Adrenal gland (tissue), 12 donors: ENCODE measurements around the gene ARL6IP6. TPM values are rescaled to one million over a fixed set of nuclear protein-coding genes. Genes with fewer than 3 reads are reported as not detected.
"Not testable (repeated sequence)": the region's sequence is repeated elsewhere in the genome, so short reads cannot be mapped to it uniquely, and the experiment has no call there.

Source experiments
- DNase-seq, 7 donors: peaks; one replicate each; pipeline ENCODE4 v3.0.0-alpha.2; 2019 to 2020
- H3K27ac ChIP-seq, 5 donors: fragments of 200-600 bp; sonication (generic) in 4 of 5; 1 replicate in 3 of 5; 2 replicates in 2 of 5; pipeline versions ENCODE4 v1.5.1 to v1.8.0; 2016 to 2020; ENCODE audit warnings: mild to moderate bottlenecking in 1 of 5
- H3K27me3 ChIP-seq: fragments of 200-600 bp; 2 replicates; pipeline ENCODE4 v1.8.0; 2021
- H3K36me3 ChIP-seq, 2 donors: fragments of 200-600 bp; replicated peaks in 1 of 2; 1 replicate in 1 of 2; 2 replicates in 1 of 2; pipeline versions ENCODE4 v1.5.1 to v1.8.0; 2018 to 2022
- H3K4me1 ChIP-seq, 2 donors: fragments of 200-600 bp; replicated peaks in 1 of 2; 1 replicate in 1 of 2; 2 replicates in 1 of 2; pipeline versions ENCODE4 v1.5.1 to v1.8.0; 2018 to 2021
- H3K4me3 ChIP-seq, 4 donors: fragments of 200-600 bp; sonication (generic) in 3 of 4; one replicate each; pipeline ENCODE4 v1.5.1; 2016 to 2018
- H3K9me3 ChIP-seq, 3 donors: fragments of 200-600 bp; sonication (generic) in 1 of 3; replicated peaks in 1 of 3; 1 replicate in 2 of 3; 2 replicates in 1 of 3; pipeline versions ENCODE4 v1.5.1 to v1.8.0; 2016 to 2021
- POLR2A ChIP-seq, 2 donors: fragments of 450-650 bp; IDR thresholded peaks; one replicate each; pipeline ENCODE4 v1.6.1; 2017; ENCODE audit warnings: antibody characterized with exemption in 2 of 2, mild to moderate bottlenecking in 2 of 2, moderate library complexity in 1 of 2
- WGBS, 4 donors: extraction: QIAGEN DNeasy Blood & Tissue Kit in 2 of 4; methylation state at CpG; one replicate each; pipeline versions ENCODE4 v1.1.5 to v1.1.7; 2013 to 2017; 5-methylcytosine and 5-hydroxymethylcytosine counted together
- intact Hi-C, 2 donors: fragments of 100-400 bp; cut with DNase I; formaldehyde crosslinking; loops; one replicate each; pipeline versions ENCODE4 v1.14.1 to v1.15.0; 2022 to 2023
- polyA plus RNA-seq, 3 donors: library from polyadenylated mRNA; stranded (reverse); fragments of 200-250 nt in 2 of 3; fragments of 350-450 nt in 1 of 3; fragmentation: Illumina TruSeq in 1 of 3; extraction: RNeasy Lipid Tissue Mini Kit (QIAGEN cat#74804) in 1 of 3; gene quantifications; one replicate each; pipeline ENCODE4 v1.2.3, GENCODE V29; 2013 to 2014
- total RNA-seq, 9 donors: library from RNA; depleted of rRNA in 4 of 9; stranded (reverse); fragments of >200 nt in 4 of 9; fragments of 120-200 nt in 1 of 9; fragmentation: NEBNext Ultra II Directional in 1 of 9; extraction: Animal tissue kit (Norgen Biotek cat#: 25700) in 1 of 9; gene quantifications; one replicate each; pipeline versions ENCODE4 v1.1.0 to v1.2.4, GENCODE V29; 2013 to 2023
- TF ChIP-seq, protein P1 (sequence below), 6 experiments: fragments of 450-650 bp in 4 of 6; fragments of 200-600 bp in 2 of 6; sonication (generic) in 1 of 6; IDR thresholded peaks; 1 replicate in 5 of 6; 2 replicates in 1 of 6; pipeline versions ENCODE4 v1.5.1 to v1.8.0; 2016 to 2021; ENCODE audit warnings: antibody characterized with exemption in 6 of 6, mild to moderate bottlenecking in 2 of 6, moderate library complexity in 1 of 6
- donor health status: healthy with polysubstance abuse.
- donor health status: Bipolar disorder and iron deficiency.
- donor health status: DM: yes; HTN: yes; CAD: no.
- donor health status: DM: no; HTN: no; CAD: no.
- donor health status: DM: no; HTN: no; CAD: no.
- donor health status: DM: yes; HTN: yes; CAD: no.

Gene ARL6IP6
- total and polyA plus RNA-seq, 12 donors: 5.0 to 24.5 (median 11.8) TPM

DNA sequence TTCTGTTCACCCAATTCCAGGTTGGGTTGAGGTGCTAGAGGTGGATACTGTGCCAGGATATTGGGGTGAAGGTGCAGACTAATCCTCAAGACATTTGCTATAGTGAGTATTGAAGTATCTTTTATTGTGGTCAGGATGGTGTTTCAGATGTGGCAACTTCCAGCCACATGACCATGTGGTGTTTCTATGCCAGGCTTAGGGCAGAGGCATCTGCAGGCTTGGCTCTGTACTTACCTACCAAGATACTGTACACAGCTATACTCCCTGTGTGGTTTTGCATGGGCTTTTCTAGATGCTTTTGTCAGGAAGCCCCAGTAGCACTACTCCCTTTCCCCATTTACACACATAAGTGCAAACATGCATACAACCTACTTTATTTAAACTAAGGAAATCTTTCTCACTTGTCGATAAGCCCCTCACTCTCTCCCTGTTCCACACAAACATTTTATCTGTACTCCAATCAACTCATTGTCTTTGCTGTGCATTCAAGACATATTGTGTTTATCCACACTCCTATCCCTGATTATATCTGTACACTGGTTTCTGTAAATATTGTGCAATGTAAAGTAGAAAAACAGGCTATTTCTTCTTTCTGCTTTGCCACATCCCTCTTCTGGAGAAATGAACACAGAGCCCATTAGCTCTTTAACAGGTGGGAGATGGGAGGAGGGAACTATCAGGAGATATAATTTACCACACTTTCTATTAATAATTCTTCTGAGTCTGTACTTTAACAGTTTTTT, 12.3 kb downstream of the ARL6IP6 start:
- no peak for TF ChIP-seq POLR2A (IDR thresholded peaks at IDR 0.05)
- TF ChIP-seq, protein P1, sequence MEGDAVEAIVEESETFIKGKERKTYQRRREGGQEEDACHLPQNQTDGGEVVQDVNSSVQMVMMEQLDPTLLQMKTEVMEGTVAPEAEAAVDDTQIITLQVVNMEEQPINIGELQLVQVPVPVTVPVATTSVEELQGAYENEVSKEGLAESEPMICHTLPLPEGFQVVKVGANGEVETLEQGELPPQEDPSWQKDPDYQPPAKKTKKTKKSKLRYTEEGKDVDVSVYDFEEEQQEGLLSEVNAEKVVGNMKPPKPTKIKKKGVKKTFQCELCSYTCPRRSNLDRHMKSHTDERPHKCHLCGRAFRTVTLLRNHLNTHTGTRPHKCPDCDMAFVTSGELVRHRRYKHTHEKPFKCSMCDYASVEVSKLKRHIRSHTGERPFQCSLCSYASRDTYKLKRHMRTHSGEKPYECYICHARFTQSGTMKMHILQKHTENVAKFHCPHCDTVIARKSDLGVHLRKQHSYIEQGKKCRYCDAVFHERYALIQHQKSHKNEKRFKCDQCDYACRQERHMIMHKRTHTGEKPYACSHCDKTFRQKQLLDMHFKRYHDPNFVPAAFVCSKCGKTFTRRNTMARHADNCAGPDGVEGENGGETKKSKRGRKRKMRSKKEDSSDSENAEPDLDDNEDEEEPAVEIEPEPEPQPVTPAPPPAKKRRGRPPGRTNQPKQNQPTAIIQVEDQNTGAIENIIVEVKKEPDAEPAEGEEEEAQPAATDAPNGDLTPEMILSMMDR (IDR thresholded peaks at IDR 0.05): no peak
- Histone ChIP-seq H3K27ac (no peak overlapping the region), H3K4me1 (peaks cover 6 to 9% of the 10 kb centered on the region in 2 donors), H3K27me3 (no peaks in the 10 kb centered on the region), H3K4me3 (no peak overlapping the region), H3K9me3 (no peaks in the 10 kb centered on the region), H3K36me3 (no peaks in the 10 kb centered on the region)
- peak in 1 of 7 donors; percentile 12 for DNase-seq
- intact Hi-C loops: no loop called here
- WGBS, 4 donors: 94 to 100% (median 95%) methylated on average over 1 of the region's 1 CpG

DNA sequence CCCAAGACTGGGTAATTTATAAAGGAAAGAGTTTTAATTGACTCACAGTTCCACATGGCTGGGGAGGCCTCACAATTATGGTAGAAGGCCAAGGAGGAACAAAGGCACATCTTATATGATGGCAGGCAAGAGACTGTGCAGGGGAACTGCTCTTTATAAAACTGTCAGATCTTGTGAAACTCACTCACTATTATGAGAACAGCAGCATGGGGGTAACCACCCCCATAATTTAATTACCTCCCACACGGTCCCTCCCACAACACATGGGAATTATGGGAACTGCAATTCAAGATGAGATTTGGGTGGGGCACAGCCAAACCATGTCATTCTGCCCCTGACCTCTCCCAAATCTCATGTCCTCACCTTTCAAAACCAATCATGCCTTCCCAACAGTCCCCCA, 19.1 kb downstream of the ARL6IP6 start:
- 90 to 100% (median 93%) methylated on average over 1 of the region's 1 CpG for WGBS, 4 donors
- H3K4me1 ChIP-seq, H3K9me3 ChIP-seq, intact Hi-C loops, H3K36me3 ChIP-seq, H3K27ac ChIP-seq, H3K27me3 ChIP-seq, DNase-seq, H3K4me3 ChIP-seq: not testable (repeated sequence)

DNA sequence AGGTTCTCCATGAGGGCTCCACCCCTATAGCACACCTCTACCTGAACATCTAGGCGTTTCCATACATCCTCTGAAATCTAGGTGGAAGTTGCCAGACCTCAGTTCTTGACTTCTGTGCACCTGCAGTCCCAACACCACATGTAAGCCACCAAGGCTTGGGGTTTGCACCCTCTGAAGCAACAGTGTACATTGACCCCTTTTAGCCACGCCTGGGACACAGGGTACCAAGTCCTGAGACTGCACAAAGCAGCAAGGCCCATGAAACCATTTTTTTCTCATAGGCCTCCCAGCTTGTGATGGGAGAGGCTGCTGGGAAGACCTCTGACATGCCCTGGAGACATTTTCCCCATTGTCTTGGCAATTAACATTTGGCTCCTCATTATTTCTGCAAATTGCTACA, 20.0 kb downstream of the ARL6IP6 start:
- peaks cover 0 to 3% of the 10 kb centered on the region in 2 donors for H3K36me3 ChIP-seq
- TF ChIP-seq POLR2A (IDR thresholded peaks at IDR 0.05): no peak
- TF ChIP-seq, protein P1 (IDR thresholded peaks at IDR 0.05): no peak
- WGBS, 4 donors: 96 to 99% (median 97%) methylated on average over 2 of the region's 2 CpGs
- DNase-seq: no peak
- H3K9me3 ChIP-seq: no peaks in the 10 kb centered on the region
- intact Hi-C loops: no loop called here
- H3K27ac ChIP-seq: no peak overlapping the region
- no peak overlapping the region for H3K4me3 ChIP-seq
- H3K4me1 ChIP-seq: no peaks in the 10 kb centered on the region
- H3K27me3 ChIP-seq: no peaks in the 10 kb centered on the region

DNA sequence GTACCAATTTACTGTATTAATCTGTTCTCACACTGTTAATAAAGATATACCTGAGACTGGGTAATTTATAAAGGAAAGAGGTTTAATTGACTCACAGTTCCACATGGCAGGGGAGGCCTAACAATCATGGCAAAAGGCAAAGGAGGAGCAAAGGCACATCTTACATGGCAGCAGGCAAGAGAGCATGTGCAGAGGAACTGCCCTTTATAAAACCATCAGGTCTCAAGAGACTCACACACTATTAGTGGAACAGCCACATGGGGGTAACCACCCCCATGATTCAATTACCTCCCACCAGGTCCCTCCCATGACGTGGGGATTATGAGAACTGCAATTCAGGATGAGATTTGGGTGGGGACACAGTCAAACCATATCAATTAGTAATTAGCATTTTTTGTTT, 21.3 kb downstream of the ARL6IP6 start:
- WGBS, 4 donors: 90 to 100% (median 94%) methylated on average over 1 of the region's 1 CpG
- not testable (repeated sequence) for H3K27ac ChIP-seq, H3K36me3 ChIP-seq, DNase-seq, H3K27me3 ChIP-seq, H3K4me3 ChIP-seq, H3K9me3 ChIP-seq, H3K4me1 ChIP-seq
- intact Hi-C loops: loop anchor here in 1 of 2 donors (10.0 kb wide), 1 partner anchor 785 kb away; no protein-coding TSS in a partner anchor

DNA sequence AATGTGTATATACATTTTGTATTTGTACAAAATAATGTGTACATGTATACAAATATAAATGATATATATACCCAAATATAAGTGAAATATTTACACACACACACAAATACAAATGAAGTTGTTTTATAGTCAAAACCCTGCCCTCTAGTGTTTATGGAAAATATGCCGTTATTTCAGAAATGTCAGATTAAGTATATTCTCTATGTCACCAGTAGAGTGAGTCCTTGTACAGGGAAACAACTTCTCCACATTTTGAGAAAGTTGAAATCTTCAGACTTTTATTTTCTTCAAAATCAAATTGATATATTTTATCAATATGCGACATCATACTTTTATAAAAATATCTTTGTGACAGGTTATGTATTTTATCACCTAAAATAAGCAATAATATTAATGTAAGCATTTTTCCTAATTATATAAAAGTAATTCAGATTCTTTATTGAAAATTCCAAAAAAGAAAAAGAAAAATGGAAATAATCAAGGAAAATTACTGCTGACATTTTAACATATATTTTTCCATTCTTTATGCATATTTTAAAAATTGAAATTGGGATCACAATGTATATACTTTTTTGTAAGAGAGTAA, 22.4 kb downstream of the ARL6IP6 start:
- peaks cover 0 to 6% of the 10 kb centered on the region in 2 donors for H3K4me1 ChIP-seq
- no peaks in the 10 kb centered on the region for H3K9me3 ChIP-seq
- no peak overlapping the region for H3K4me3 ChIP-seq
- peaks cover 0 to 3% of the 10 kb centered on the region in 2 donors for H3K36me3 ChIP-seq
- WGBS, 4 donors: 16 to 23% (median 20%) methylated on average over 2 of the region's 2 CpGs
- no peak for DNase-seq
- H3K27ac ChIP-seq: no peak overlapping the region
- intact Hi-C loops: loop anchor here in 1 of 2 donors (10.0 kb wide), 1 partner anchor 784 kb away; no protein-coding TSS in a partner anchor
- no peaks in the 10 kb centered on the region for H3K27me3 ChIP-seq
- no peak for TF ChIP-seq POLR2A (IDR thresholded peaks at IDR 0.05)
- TF ChIP-seq, protein P1 (IDR thresholded peaks at IDR 0.05): peak; percentile 81 to 99 (median 94)
